ENCODE data around the gene AMACR.

DNA sequence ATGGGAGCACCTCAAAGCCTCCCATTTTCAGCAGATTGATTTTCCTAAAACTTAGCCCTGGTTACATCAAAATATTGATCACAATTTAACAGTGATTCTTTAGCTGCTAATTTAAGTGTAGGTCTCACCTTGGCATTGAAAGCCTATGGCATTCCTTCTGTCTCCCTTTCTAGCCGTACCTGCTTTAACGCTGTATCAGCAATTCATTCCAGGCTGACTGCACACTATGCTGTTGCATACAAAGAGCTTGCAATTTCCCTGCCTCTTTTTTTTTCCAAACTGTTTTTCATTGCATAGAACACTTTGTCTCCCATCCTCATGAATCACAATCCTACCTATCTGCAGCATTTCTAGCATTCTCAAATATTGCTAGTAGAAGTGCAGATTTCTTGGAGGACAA is 8.9 kb upstream of the AMACR start:
- TF ChIP-seq, protein P1, sequence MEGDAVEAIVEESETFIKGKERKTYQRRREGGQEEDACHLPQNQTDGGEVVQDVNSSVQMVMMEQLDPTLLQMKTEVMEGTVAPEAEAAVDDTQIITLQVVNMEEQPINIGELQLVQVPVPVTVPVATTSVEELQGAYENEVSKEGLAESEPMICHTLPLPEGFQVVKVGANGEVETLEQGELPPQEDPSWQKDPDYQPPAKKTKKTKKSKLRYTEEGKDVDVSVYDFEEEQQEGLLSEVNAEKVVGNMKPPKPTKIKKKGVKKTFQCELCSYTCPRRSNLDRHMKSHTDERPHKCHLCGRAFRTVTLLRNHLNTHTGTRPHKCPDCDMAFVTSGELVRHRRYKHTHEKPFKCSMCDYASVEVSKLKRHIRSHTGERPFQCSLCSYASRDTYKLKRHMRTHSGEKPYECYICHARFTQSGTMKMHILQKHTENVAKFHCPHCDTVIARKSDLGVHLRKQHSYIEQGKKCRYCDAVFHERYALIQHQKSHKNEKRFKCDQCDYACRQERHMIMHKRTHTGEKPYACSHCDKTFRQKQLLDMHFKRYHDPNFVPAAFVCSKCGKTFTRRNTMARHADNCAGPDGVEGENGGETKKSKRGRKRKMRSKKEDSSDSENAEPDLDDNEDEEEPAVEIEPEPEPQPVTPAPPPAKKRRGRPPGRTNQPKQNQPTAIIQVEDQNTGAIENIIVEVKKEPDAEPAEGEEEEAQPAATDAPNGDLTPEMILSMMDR (IDR thresholded peaks at IDR 0.05; ENCODE audit: control extremely low read depth in 1 of 3, insufficient read depth in 1 of 3, low read depth in 1 of 3, low read length in 3 of 3): no peak
- TF ChIP-seq, protein P2, sequence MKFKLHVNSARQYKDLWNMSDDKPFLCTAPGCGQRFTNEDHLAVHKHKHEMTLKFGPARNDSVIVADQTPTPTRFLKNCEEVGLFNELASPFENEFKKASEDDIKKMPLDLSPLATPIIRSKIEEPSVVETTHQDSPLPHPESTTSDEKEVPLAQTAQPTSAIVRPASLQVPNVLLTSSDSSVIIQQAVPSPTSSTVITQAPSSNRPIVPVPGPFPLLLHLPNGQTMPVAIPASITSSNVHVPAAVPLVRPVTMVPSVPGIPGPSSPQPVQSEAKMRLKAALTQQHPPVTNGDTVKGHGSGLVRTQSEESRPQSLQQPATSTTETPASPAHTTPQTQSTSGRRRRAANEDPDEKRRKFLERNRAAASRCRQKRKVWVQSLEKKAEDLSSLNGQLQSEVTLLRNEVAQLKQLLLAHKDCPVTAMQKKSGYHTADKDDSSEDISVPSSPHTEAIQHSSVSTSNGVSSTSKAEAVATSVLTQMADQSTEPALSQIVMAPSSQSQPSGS (IDR thresholded peaks at IDR 0.05; ENCODE audit: low read length): no peak
- TF ChIP-seq CREB1 (IDR thresholded peaks at IDR 0.05): no peak
- TF ChIP-seq EP300 (IDR thresholded peaks at IDR 0.05; ENCODE audit: borderline replicate concordance in 1 of 2, low read depth in 2 of 2, low read length in 2 of 2): no peak
- no peak for TF ChIP-seq SRF (IDR thresholded peaks at IDR 0.05; ENCODE audit: low read depth, low read length)
- TF ChIP-seq RNF2 (IDR thresholded peaks at IDR 0.05; ENCODE audit: borderline replicate concordance, low read depth, low read length, missing control alignments, poor library complexity, severe bottlenecking): no peak
- no peak for TF ChIP-seq RFX5 (IDR thresholded peaks at IDR 0.05; ENCODE audit: borderline replicate concordance, low read depth, low read length)
- TF ChIP-seq RAD21 (IDR thresholded peaks at IDR 0.05 in 1 of 2, conservative IDR thresholded peaks at IDR 0.05 in 1 of 2; ENCODE audit: low read depth in 2 of 2, low read length in 2 of 2): no peak

All from H1 (cell line).